GM19240 (cell line): ENCODE results near the gene SLC25A17.
"Not testable (repeated sequence)": the region's sequence is repeated elsewhere in the genome, so short reads cannot be mapped to it uniquely, and the experiment has no call there.

ENCODE experiments used
- DNase-seq: peaks from one replicate; pipeline ENCODE4 v3.0.0; 2011; ENCODE audit warnings: low spot score; ENCODE audit not compliant: insufficient read length

The SLC25A17 gene, protein sequence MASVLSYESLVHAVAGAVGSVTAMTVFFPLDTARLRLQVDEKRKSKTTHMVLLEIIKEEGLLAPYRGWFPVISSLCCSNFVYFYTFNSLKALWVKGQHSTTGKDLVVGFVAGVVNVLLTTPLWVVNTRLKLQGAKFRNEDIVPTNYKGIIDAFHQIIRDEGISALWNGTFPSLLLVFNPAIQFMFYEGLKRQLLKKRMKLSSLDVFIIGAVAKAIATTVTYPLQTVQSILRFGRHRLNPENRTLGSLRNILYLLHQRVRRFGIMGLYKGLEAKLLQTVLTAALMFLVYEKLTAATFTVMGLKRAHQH

DNA sequence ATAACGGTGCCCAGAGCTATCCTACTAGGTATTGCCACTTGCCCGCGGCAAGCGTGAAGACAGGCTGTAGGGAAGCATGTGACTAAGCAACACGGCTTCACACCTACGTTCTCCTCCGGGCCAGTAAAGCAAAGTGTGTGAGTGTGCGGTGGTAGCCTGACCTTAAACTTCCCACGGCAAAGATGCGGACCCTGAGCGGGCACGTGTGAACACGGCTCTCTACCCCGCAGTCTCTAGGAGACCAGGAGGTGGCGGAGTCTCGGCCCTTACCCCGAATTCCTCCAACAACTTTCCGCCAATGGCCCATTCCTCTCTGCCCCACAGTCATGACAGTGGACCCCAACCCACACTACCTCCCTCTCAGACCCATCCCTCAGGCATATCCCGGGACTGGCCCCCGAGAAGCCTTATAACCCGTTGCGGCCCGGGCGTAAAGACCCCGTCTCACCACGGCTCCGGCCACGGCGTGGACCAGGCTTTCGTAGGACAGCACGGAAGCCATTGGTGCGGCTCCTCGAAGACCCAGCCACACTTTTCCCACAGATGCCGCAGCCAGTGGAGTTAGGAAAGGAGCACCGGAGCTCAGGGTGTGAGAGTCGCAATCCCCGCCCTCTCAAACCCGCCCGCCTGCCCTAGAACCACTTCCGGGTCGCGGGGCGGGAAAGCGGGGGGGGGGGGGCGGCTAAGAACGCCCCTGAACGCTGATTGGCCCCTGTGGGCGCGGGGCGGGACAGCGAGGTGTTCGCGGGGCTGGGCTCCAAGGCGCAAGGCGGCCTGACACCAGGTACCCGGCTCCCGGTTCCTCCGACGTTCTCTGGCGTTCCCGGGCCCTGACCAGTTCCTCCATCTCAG lies at the start of gene SLC25A17:
TSS of gene SLC25A17 (minus strand) at position 600 of the 852 bp plus-strand sequence. CDS start at position 502, 98 bp downstream.
- peak; percentile 90 for DNase-seq

DNA sequence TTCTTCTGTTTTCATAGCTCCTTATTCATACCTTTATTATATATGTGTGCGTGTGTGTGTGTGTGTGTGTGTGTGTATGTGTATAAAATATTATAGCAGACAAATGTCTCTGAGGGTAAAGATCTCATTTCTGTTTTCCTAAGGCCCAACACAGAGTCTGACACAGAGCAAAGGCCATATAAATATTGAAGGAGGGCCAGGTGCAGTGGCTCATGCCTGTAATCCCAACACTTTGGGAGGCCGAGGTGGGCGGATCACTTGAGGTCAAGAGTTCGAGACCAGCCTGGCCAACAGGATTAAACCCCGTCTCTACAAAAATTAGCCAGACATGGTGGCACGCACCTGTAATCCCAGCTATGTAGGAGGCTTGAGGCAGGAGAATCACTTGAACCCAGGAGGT lies 49.2 kb upstream of the SLC25A17 start:
- not testable (repeated sequence) for DNase-seq

DNA sequence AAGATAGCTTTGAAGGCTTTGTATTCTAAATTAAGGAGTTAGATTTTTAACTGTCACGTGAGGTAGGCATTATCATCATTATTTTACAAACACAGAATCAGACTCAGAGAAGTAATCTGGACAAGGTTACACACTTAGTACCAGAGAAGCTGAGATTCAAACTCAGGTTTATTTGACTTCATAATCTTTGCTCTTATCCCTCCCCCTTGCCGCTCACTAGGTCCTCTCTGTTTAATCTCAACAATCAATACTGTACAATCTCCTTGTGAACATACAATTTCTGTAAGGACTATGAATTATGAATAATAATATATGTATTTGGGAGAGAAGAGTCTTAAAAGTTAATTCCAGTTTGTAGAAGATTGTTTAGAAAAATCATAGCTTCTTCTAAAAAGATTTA lies 48.0 kb upstream of the SLC25A17 start:
- DNase-seq = no peak

DNA sequence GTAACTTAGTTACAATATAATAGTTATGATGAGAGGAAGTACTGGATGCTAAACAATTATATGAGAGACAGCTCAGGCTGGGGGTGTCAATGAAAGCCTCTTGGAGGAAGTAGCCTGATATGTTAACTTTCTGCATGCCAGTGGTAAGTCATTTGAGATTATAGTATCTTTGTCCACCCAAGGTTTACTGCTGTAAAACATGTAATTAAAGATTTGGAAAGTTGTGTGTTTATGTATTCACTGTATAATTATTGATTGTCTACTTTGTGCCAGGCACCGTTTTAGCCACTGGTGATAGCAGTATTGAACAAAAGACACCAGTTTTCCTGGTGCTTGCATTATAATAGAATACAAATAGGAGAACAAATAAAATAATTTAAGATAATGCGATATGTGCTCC lies 43.4 kb upstream of the SLC25A17 start:
- no peak for DNase-seq

DNA sequence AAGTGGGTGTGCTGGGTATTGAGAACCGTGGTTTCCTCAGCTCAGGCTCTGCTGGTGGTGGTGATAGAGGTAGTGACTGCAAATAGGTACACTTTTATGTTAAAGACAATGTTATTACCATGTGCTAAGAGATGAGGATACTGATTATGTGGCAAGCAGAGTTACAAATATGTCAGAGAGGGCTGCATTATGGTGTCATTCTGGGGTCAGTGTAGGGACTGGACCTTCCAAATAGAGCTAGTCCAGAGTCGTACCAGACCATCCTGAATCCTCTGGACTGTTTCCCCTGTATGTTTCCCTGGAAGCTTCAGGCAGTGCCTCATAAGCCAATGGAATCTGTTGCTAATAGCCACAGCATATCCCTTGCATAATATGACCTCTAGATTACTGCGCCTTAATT lies 42.9 kb upstream of the SLC25A17 start, which contains the start of gene DNAJB7:
TSS of gene DNAJB7 (minus strand) at position 101 of the 400 bp plus-strand sequence. CDS start 119 bp downstream, outside the sequence.
- DNase-seq = no peak

DNA sequence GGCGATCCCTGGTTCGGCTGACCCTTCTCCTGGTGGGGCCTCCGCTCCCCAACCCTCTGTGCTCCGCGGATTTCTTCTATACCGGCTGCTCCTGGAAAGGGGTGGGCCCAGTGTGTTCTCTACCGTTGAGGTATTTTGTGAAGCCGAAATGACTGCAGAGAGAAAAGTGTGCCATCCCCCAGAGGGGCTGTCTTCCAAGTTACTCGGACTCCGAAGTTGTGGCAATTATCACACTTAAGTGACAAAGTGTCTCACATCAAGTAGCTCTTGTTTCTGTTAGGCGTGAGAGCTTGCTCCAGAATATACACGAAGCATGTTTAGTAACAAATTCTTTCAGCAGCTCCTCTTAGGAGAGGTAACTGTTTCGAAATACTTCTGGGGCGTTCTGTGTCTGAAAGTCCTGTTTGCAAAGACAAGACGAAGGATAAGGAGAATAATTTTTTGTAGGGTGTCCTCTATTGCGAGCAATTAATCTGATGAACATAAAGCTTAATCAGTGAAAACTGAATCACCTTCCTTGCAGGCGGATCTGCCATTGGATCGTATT lies 38.2 kb upstream of the SLC25A17 start:
- DNase-seq = no peak

DNA sequence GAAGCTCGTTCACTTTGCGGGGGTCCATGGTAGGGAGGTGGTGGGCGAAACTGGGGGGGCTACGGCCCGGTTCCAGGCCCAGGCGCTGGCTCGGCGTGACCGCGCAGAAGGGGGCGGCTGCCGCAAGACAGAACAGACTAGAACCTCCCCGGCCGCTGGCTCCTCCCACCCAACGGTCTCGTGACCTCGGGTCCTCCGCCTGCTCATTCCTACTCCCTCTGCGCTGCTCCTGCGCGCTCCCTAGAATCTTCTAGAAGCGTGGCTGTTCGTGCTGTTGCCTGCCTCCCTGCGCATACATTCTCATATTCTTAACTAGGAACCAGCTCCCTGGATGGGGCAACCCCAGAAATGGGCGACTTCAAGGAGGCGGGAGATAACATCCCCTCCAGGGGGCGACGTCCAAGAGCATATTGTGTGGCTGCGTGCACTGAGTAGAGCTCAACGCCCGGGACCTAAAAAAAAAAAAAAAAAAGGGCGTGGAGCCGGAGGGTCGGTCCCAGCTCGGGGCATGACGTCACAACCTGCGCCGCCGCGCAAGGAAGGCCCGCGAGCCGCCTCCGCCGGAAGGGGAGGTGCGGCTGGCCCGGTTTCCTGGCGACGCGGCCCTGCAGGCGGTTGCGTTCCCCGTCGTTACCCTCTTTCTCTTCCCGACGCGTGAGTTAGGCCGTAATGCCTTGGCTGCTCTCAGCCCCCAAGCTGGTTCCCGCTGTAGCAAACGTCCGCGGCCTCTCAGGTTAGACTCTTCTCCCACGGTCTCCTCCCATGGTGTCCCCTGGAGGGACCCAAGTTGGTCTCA lies 37.6 kb upstream of the SLC25A17 start, which contains the start of the genes ST13 and XPNPEP3:
TSS of gene ST13 (minus strand) at position 127 of the 796 bp plus-strand sequence. CDS start at position 28, 99 bp downstream.
TSS of gene XPNPEP3 (plus strand) at position 636 of the 796 bp plus-strand sequence. CDS start at position 670, 34 bp downstream.
- peak; percentile 46 for DNase-seq

DNA sequence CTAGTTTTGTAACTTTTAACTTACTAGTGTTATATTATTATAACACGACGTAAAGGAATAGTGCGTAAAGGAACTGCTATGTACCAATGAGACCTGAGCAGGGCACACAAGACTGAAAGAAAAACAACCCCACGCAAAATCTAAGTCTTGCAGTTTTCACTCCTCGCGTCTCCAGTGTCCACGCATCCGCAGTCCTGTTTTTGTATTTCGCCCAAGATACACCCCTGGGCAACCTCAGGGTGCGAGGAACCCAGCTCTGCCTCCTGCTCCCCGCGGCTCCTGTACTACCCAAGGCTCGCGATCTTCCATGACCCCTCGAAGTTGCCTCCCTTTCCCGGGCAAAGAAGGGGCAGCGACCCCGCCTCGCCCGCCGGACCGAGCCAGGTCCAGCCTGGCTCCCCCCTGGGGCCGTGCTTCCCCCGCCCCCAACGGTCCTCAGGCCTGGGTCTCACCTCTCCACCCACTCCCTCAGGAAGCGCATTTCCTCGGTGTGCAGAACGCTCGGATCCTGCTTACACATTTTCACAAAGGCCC lies 36.9 kb upstream of the SLC25A17 start:
- no peak for DNase-seq

DNA sequence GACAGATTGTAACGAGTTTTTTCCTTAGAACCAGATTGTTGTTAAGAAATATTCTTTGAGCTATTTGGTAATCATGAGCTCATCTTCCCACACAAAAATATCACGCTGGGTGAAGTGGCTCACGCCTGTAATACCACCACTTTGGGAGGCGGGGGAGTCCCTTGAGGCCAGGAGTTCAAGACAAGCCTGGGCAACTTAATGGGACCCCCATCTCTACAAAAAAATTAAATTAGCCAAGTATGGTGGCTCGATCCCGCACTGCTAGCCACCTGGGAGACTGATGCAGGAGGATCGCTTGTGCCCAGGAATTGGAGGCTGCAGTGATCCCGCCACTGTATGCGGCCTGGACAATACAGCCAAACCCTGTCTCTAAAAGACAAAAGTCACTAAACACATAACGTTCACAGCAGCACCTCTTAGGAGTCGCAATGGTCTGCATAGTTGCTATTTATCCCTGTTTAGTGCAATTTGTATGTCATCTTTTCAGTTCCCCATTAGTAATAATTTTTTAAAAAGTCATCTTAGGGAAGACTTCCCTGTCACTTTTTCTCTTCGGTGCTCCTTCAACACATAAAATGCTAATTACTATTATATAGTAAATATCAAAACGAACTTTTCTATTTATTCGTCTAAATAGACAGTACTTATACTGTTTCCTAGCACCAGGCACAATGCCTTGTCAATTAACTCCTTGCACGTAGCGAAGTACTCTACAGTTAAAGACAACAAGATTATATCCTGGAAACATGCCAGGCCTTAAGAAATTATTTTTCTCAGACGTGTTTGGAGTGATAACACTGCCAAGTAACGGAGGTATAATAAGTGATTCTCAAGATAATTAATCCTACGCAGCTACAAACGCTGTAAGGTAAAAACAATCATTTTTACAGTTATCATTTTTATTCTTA lies 36.2 kb upstream of the SLC25A17 start:
- no peak for DNase-seq

DNA sequence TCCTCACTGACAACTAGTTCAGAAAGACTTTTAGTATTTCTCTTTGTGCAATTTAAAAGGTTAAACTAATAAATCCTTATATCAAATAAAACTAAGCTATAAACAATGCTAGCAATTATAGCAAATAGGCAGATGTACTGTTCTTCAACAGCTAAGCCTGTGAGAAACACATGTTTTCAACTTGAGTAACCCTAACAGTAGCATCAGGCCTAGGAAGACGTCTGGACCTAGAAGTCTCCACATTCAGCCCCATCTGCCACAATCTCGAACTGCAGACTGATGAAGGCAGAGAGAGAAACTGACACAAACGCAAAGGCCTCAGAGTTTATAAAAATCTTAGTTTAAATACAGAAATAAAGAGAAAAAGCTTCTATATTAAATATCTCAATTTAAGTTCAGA lies 34.8 kb upstream of the SLC25A17 start:
- no peak for DNase-seq

DNA sequence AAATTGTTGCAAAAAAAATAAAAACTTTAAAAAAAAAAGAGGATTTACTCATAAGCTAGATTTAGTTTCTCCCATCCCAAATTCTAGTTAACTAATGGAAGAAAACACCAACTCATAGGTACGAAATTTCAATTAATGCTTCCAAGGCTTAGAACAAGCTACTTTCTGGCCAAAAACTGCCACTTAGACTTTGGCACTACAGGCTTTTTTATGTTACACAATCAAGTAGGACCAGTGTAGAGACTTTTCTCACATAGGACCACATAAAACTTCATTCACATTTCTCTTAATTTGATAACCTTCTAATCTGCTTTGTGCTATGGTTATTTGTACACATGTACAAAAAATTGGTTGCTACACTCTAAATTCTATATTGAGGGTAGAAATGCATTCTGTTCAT lies 34.2 kb upstream of the SLC25A17 start:
- DNase-seq = no peak

DNA sequence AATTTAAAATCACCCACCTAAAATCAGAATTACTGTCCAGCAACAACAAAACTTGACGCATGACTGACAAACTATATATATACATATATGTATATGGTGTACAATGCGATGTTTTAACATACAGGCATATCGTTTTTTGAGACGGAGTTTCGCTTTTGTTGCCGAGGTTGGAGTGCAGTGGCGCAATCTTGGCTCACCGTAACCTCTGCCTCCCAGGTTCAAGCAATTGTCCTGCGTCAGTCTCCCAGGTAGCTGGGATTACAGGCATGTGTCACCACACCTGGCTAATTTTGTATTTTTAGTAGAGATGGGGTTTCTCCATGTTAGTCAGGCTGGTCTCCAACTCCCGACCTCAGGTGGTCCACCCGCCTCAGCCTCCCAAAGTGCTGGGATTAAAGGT lies 26.7 kb upstream of the SLC25A17 start:
- not testable (repeated sequence) for DNase-seq

DNA sequence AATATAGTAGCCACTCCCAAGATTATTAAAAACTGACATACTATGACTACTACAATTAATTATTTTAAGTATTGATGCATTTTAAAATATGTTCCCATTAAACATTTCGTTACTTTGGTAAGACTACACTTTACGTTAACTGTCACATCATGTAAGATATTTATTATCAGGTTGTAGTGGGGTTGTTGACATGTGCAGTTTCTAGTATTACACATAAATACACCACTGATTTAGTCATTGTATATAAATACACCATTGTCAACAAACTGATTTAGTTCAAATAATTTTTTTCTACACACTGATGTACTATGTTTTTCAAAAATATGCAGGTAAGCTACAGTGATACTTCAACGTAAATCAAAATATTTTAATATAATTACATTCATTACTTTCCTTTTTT lies 25.8 kb upstream of the SLC25A17 start:
- no peak for DNase-seq

DNA sequence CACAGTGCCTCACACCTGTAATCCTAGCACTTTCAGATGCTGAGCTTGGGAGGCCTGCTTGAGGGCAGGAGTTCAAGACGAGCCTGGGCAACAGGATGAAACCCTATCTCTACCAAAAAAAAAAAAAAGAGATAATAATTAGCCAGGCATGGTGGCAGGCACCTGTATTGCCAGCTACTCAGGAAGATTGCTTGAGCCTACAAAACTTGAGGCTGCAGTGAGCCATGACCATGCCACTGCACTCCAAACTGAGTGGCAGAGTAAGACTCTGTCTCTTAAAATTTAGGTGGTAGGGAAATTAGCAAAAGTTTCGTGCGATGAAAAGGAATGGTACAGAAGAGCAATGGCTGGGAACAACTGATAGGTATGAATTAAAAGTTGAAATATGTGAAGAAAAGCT lies 19.3 kb upstream of the SLC25A17 start:
- no peak for DNase-seq

DNA sequence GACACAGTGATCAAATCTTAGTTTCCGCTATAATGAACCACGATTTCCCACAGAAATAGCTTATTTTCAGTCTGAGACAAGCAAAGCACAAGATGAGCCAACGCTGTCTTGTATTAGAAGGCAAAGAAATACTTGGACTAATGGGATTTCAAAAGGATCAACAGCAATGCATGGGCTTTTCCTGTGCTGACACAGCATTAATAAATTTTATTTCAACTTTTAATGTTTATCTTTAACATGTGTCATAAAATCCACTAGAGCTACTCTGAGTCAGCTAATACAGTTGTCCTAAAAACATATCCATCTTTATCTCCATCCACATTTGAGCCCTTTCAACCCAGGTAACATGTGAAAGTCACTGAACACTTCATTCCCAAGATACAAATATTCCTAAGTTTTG lies 15.5 kb upstream of the SLC25A17 start:
- no peak for DNase-seq

DNA sequence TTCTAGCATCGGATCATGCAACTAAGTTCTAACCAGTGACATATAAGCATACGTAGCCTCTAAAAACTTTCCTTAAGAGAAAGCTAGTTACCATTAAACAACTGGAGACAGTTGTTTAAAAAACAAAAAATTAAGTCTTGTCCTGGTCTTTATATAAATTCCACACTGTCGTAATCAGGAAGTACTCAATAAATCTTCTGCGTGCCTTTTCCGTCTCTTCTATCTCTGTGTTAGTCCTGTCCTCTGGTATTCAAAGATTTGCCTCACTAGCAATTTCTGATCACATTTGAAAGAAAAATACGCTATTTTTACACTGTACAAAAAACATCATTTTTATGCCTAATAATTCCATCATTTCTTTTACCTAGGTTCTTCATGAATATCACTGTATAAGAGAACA lies 10.0 kb upstream of the SLC25A17 start:
- no peak for DNase-seq

DNA sequence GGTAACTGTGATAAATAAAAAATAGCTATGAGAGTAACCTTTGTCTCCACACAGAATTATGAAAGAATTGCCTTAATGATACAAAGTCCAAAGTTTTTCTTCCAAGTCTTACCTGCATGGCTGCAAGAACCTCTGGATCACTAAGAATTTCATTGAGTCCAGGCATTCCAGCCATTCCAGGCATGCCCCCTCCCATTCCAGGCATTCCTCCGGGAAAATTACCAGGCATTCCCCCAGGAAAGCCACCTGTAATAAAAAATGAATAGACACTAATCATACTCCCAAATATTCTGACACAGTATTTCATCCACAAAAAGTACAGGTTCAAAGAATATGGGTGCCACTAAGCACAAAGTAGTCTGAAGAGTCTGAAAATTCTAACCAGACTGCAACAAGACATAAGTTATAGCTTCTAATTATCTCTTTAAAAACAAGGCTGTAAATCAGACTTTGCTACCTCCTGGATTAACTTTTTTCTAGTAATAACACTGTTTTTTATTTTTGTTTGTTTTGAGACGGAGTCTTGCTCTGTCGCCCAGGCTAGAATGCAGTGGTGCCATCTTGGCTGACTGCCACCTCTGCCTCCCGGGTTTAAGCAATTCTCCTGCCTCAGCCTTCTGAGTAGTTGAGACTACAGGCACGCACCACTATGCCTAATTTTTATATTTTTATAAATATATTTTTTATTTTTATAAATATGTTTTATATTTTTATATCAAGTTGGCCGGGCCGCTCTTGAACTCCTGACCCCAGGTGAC lies 8.0 kb upstream of the SLC25A17 start:
- DNase-seq = no peak

DNA sequence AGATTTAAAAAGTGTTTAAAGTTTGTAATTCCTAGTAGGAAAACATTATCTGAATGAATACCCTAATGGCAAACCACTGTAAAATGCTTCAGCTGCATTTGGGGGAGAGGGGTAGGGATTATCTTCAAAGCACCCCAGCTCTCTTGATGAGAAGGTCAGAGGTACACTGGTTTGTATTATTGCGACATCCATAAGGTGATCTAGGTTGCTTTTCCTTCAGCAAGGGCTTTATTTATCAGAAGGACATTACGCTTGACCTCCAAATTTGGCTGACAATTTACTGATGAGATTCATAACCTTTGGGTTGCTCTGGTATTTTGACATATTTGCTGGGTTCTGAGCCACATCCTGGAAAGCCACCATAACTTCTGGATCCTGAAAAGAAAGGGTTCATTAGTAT lies 7.1 kb upstream of the SLC25A17 start:
- DNase-seq = not testable (repeated sequence)

DNA sequence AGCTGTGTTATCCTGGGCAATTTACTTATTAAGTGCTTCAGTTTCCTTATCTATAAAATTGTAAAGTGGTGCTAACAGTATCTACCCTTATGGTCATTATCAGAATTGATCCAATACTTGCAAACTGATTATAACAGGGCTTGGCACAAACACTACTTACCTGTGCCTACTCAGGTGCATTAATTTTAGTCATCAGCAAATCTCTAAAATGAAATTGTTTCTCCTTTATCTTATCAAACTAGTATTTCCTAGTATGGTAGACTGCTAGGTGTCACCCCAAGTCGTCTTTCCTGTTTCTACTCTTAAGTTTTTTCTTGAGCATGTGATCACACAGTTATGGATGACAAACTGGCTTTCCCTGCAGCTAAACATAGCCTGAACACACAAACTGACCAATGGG lies 4.3 kb upstream of the SLC25A17 start:
- no peak for DNase-seq
